GM21360 (cell line): Measurements from ENCODE around the gene MAP3K4.
"Not testable (repeated sequence)": the region's sequence is repeated elsewhere in the genome, so short reads cannot be mapped to it uniquely, and the experiment has no call there.

Experiments
- ATAC-seq: cut with Tn5 transposase; IDR thresholded peaks from one replicate; pipeline ENCODE4 v1.9.1; 2021; ENCODE audit warnings: mild to moderate bottlenecking, moderate library complexity; ENCODE audit not compliant: unreplicated experiment

Gene MAP3K4

GRCh38 chr6:160967351-160967750 lies 24.2 kb upstream of the MAP3K4 start:
- ATAC-seq: no peak

GRCh38 chr6:160967833-160968232 lies 23.7 kb upstream of the MAP3K4 start:
- no peak for ATAC-seq

DNA sequence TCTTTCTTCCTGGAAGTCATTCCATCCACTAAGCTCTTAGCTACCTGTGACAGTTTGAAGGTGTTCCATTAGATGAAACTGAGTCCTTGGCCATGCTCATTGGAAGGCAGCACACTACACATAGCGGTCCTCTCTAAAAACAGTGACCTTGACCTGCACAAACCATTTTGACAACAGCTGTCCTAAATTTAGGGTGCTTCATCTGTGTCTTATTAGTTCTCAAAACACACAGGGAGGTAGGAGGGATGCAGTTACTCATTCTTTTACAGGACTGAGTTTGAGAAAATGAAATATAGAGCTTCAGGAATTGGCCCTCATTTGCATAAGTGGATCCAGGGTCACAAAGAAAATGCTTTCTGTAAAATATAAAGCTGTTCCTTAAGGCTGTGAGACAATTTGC lies 20.4 kb upstream of the MAP3K4 start:
- no peak for ATAC-seq

- ATAC-seq: peak; percentile 78
Observed at GRCh38 chr6:160972111-160972510, 19.5 kb upstream of the MAP3K4 start.

DNA sequence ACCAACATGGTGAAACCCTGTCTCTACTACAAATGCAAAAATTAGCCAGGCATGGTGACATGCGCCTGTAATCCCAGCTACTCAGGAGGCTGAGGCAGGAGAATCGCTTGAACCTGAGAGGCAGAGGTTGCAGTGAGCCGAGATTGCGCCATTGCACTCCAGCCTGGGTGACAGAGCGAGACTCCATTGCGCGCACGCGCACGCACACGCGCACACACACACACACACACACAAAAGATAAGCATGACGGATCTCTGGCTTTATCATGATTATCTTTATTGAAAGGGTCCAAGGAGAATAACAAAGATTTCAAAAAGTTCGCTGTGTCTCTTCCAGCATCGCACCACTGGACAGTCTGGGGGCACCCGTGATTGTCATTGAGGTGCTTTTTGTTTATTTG lies 19.0 kb upstream of the MAP3K4 start:
- ATAC-seq: not testable (repeated sequence)

- no peak for ATAC-seq
Observed at GRCh38 chr6:160973311-160974250, 18.0 kb upstream of the MAP3K4 start.

- ATAC-seq: no peak
Observed at GRCh38 chr6:160974304-160974771, 17.2 kb upstream of the MAP3K4 start.

- no peak for ATAC-seq
Observed at GRCh38 chr6:160975162-160975561, 16.4 kb upstream of the MAP3K4 start.

- ATAC-seq: not testable (repeated sequence)
Observed at GRCh38 chr6:160975961-160976360, 15.6 kb upstream of the MAP3K4 start.

GRCh38 chr6:160978141-160978901 lies 13.2 kb upstream of the MAP3K4 start:
- no peak for ATAC-seq

DNA sequence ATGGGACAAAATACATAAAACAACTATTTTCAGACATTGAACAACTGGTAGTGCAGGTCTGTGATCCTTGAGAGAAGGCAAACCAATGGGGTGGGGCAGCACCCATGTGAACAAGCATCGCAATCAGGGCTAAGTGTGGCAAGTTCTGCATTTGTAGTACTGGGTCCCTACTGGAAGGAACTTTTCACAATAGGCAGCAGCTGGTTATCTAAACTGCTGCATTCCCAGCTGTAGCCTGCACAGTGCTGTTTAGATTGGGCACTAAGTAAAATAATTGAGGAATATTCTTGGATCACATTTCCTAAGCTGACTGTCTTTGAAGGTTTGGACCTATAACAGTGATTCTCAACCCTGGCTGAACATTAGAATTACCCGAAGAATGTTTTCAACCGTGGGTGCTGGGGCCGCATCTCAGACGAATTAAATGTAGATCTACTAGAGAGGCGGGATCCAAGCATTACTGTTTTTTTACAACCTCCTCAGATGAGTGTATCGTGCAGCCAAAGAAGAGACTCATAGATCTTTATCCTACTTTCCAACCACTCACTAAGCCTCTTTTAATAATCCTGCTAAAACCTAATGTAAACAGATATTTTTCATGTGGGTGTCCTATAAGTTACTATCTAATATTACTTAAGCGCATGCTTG lies 12.4 kb upstream of the MAP3K4 start:
- no peak for ATAC-seq

DNA sequence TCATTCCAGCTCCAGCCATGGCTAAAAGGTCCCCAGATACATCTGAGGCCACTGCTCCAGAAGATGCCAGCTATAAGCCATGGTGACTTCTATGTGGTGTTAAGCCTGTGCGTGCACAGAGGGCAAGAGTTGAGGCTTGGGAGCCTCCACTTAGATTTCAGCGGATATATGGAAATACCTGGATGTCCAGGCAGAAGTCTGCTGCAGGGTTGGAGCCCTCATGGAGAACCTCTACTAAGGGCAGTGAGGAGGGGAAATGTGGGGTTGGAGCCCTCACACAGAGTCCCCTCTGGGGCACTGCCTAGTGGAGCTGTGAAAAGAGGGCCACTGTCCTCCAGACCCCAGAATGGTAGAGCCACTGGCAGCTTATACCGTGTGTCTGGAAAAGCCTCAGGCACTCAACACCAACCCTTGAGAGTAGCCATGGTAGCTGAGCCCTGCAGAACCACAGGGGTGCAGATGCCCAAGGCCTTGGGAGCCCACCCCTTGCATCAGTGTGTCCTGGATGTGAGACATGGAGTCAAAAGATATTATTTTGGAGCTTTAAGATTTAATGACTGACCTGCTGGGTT lies 8.1 kb upstream of the MAP3K4 start:
- ATAC-seq: not testable (repeated sequence)

- no peak for ATAC-seq
Observed at GRCh38 chr6:160986851-160987250, 4.7 kb upstream of the MAP3K4 start.

GRCh38 chr6:160987265-160987664 lies 4.3 kb upstream of the MAP3K4 start:
- no peak for ATAC-seq

DNA sequence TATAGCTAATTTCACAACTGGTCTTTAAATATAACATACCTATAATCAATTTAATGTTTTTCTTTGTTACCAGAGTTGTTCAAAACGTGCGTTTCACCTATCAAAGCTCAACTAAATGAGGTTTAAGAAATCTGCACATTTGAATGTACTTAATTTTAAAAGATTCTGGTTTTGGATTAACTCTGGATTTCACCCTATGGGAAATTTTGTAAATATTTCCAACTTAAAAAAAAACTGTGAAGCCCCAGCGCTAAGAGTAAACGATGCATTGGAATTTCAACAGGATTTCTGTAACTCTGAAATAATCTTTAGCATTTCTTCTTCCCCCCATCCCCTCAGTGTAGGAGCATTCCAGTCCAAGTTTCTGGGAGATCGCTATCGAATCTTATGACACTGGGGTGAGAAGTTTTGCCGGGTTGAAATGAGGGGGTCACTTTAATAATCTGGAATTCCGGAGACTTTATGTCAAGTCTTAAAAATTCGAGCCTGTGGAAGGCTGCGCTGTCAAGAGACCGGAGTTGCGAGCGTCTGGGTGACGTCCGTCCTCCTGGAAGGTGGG lies 643 bp upstream of the MAP3K4 start:
- ATAC-seq: no peak

DNA sequence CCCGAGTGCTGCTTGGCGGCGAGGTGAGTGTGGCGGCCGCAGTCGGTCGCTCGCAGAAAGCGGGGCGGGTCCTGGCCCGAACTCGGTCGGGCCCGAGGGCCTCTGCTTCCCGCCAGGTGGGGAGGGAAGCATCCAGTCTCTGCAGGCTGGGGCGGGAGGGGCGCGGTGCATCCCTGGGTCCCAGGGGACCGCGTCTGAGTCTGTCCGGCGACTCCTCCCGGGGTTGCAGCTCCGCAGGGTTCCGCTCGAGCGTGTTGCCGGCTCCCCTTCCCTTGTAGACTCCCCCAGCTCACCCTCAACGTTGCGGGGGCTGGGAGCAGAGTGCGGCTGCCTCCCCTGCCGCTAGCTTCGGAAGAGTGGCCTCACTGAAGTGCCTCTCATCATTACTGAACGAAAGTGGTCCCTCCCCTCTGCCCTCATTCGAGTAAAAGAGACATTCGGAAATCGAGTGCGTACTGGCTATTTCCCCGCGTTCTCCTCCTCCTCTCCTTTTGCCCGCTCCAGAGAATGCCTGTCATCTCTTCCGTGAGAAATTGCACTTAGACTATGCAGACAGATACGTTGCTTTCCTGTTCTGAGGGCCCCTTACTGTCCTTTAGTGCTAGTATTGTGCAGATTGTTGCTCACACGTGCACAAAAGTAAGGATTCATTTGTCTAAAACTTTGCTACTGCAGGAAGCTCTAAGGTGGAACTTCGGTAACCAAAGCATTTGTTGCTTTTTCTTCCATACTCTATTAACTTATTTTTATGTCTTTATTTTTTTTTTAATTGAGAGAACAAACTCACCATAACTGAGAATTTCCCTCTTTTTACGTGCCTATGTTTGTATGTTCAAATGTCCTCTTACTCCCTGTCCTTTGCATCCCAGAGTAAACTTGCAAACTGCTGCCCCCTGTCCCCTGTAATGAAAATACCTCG lies 751 bp downstream of the MAP3K4 start:
- peak; percentile 48 for ATAC-seq

- ATAC-seq: no peak
Observed at GRCh38 chr6:160992980-160993314, 1.4 kb downstream of the MAP3K4 start.

- no peak for ATAC-seq
Observed at GRCh38 chr6:160995271-160995670, 3.7 kb downstream of the MAP3K4 start.

GRCh38 chr6:160996131-160996601 lies 4.6 kb downstream of the MAP3K4 start:
- no peak for ATAC-seq

DNA sequence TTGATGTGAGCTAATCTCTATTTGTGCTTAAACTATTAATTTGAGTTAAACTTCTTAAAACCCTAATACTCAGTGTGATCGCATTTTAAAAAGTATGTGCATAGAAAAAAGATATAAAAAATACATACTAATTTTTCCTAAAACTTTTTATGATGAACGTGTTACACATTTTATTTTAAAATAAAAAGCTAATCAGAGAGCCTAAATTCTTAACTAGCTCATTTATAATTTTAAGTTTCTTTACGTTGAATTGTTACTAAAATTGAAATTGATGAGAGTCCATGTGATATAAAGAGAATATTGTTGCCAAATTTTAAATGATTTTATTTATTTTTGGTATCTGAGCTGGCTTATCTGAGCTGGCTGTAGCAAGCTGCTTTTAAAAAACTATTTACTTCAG lies 6.6 kb downstream of the MAP3K4 start:
- ATAC-seq: no peak
